H1 (cell line): ENCODE data around the gene SH3RF3. TPM values are rescaled to one million over a fixed set of nuclear protein-coding genes. Genes with fewer than 3 reads are reported as not detected.

Source experiments
- CTCF ChIA-PET: fragments of 300-600 bp; sonication (Branson Sonifier 250); formaldehyde crosslinking; loops from one replicate; lab custom pipeline; 2021; ENCODE audit not compliant: partially characterized antibody; lab: Charles Lee
- POLR2A ChIA-PET: fragments of 300-600 bp; sonication (Branson Sonifier 250); formaldehyde crosslinking; loops from one replicate; lab custom pipeline; 2021; ENCODE audit warnings: inconsistent platforms; ENCODE audit not compliant: partially characterized antibody; lab: Charles Lee
- DNase-seq, 2 experiments: peaks; one replicate each; pipeline versions ENCODE4 v3.0.0 to v3.0.0-alpha.2; 2010 to 2022; ENCODE audit warnings: low spot score in 2 of 2, low read depth in 1 of 2, mixed read lengths in 1 of 2
- FAIRE-seq: peaks from 2 replicates; lab custom pipeline; 2011; peaks lifted over from hg19 to GRCh38; lab: Jason Lieb, UNC
- H2AFZ ChIP-seq: 2 replicates; pipeline ENCODE4 v1.8.1; 2012; ENCODE audit warnings: low read length, inconsistent platforms
- H2AK5ac ChIP-seq: 2 replicates; pipeline ENCODE4 v1.6.1; 2013; ENCODE audit warnings: low read depth, low read length
- H2BK120ac ChIP-seq: replicated peaks from 2 replicates; pipeline ENCODE3; 2013; ENCODE audit warnings: low read depth, low read length, inconsistent platforms
- H2BK12ac ChIP-seq: 2 replicates; pipeline ENCODE4 v1.6.1; 2013; ENCODE audit warnings: low read depth, low read length
- H2BK15ac ChIP-seq: 2 replicates; pipeline ENCODE4 v1.6.1; 2013; ENCODE audit warnings: low read length
- H2BK20ac ChIP-seq: 2 replicates; pipeline ENCODE4 v1.6.1; 2013; ENCODE audit warnings: low read length
- H2BK5ac ChIP-seq: 2 replicates; pipeline ENCODE4 v1.6.1; 2013; ENCODE audit warnings: low read depth, low read length
- H3K14ac ChIP-seq: 2 replicates; pipeline ENCODE4 v1.6.1; 2013; ENCODE audit warnings: inconsistent platforms; ENCODE audit not compliant: insufficient read length
- H3K18ac ChIP-seq: 2 replicates; pipeline ENCODE4 v1.6.1; 2013; ENCODE audit warnings: low read length; ENCODE audit errors: extremely low read depth
- H3K23ac ChIP-seq: 2 replicates; pipeline ENCODE4 v1.6.1; 2013; ENCODE audit warnings: inconsistent platforms; ENCODE audit not compliant: insufficient read length
- H3K23me2 ChIP-seq: 2 replicates; pipeline ENCODE4 v1.6.1; 2013; ENCODE audit warnings: low read depth, low read length
- H3K27ac ChIP-seq: 2 replicates; pipeline ENCODE4 v1.6.1; 2011; ENCODE audit warnings: low read depth, low read length, inconsistent platforms
- H3K27me3 ChIP-seq, 4 experiments: replicated peaks in 1 of 4; 1 replicate in 1 of 4; 2 replicates in 3 of 4; pipeline versions ENCODE4 v1.6.1 to v1.8.1; 2011 to 2013; ENCODE audit warnings: low read length in 3 of 4, mild to moderate bottlenecking in 3 of 4, inconsistent platforms in 2 of 4, mixed read lengths in 2 of 4, moderate library complexity in 1 of 4; ENCODE audit not compliant: control insufficient read depth in 3 of 4, insufficient read depth in 3 of 4; ENCODE audit errors: extremely low read depth in 1 of 4
- H3K36me3 ChIP-seq, 4 experiments: 2 replicates each; pipeline versions ENCODE4 v1.6.1 to v1.8.1; 2011 to 2013; ENCODE audit warnings: mild to moderate bottlenecking in 4 of 4, low read length in 3 of 4, moderate library complexity in 2 of 4, control low read depth in 1 of 4, inconsistent platforms in 1 of 4; ENCODE audit not compliant: insufficient read depth in 4 of 4, control insufficient read depth in 2 of 4
- H3K4ac ChIP-seq: replicated peaks from 2 replicates; pipeline ENCODE3; 2013; ENCODE audit warnings: low read length, low read depth, mixed read lengths, inconsistent platforms; ENCODE audit not compliant: insufficient read length
- H3K4me1 ChIP-seq, 4 experiments: replicated peaks in 1 of 4; 1 replicate in 1 of 4; 2 replicates in 3 of 4; pipeline versions ENCODE4 v1.6.1 to v1.8.1; 2011 to 2013; ENCODE audit warnings: low read length in 3 of 4, inconsistent platforms in 2 of 4, mixed read lengths in 1 of 4; ENCODE audit not compliant: insufficient read depth in 4 of 4, control insufficient read depth in 3 of 4
- H3K4me2 ChIP-seq, 2 experiments: 2 replicates each; pipeline versions ENCODE4 v1.6.1 to v1.8.1; 2011 to 2013; ENCODE audit warnings: low read depth in 2 of 2, low read length in 2 of 2, control low read depth in 1 of 2, inconsistent platforms in 1 of 2, mild to moderate bottlenecking in 1 of 2; ENCODE audit not compliant: insufficient read depth in 1 of 2
- H3K4me3 ChIP-seq, 4 experiments: fragments of 200-600, 300-600 bp in 1 of 4; sonication (generic), shearing (Covaris generic), sonication (Bioruptor Twin) in 1 of 4; 2 replicates each; pipeline versions ENCODE4 v1.5.1 to v1.8.1; 2011 to 2016; ENCODE audit warnings: low read length in 4 of 4, low read depth in 3 of 4, control low read depth in 2 of 4, inconsistent platforms in 2 of 4, mild to moderate bottlenecking in 2 of 4, mixed read lengths in 1 of 4, moderate library complexity in 1 of 4; ENCODE audit not compliant: insufficient read depth in 2 of 4; ENCODE audit errors: extremely low read depth in 1 of 4
- H3K56ac ChIP-seq: replicated peaks from 2 replicates; pipeline ENCODE3; 2013; ENCODE audit warnings: low read depth, mild to moderate bottlenecking, mixed read lengths, low read length, inconsistent platforms; ENCODE audit not compliant: insufficient read length
- H3K79me1 ChIP-seq: 2 replicates; pipeline ENCODE4 v1.6.1; 2013; ENCODE audit warnings: low read depth, low read length, control low read depth
- H3K79me2 ChIP-seq, 2 experiments: 2 replicates each; pipeline versions ENCODE4 v1.6.1 to v1.8.1; 2012 to 2013; ENCODE audit warnings: low read length in 2 of 2, mild to moderate bottlenecking in 2 of 2, inconsistent platforms in 1 of 2; ENCODE audit not compliant: insufficient read depth in 2 of 2, control insufficient read depth in 1 of 2
- H3K9ac ChIP-seq, 4 experiments: replicated peaks in 1 of 4; 1 replicate in 1 of 4; 2 replicates in 3 of 4; pipeline versions ENCODE4 v1.6.1 to v1.8.1; 2011 to 2013; ENCODE audit warnings: low read depth in 3 of 4, low read length in 3 of 4, control low read depth in 2 of 4, mild to moderate bottlenecking in 2 of 4, moderate library complexity in 2 of 4, inconsistent platforms in 1 of 4; ENCODE audit errors: extremely low read depth in 1 of 4
- H3K9me3 ChIP-seq, 2 experiments: 2 replicates each; pipeline versions ENCODE4 v1.6.1 to v1.8.1; 2012 to 2013; ENCODE audit warnings: mild to moderate bottlenecking in 2 of 2, moderate library complexity in 2 of 2, control low read depth in 1 of 2, inconsistent platforms in 1 of 2, low read depth in 1 of 2, low read length in 1 of 2, mixed read lengths in 1 of 2; ENCODE audit not compliant: insufficient read depth in 2 of 2
- H4K20me1 ChIP-seq, 2 experiments: replicated peaks in 1 of 2; 2 replicates each; pipeline versions ENCODE3 to v1.8.1; 2011 to 2013; ENCODE audit warnings: inconsistent platforms in 2 of 2, low read length in 2 of 2, mild to moderate bottlenecking in 1 of 2; ENCODE audit not compliant: insufficient read depth in 2 of 2, control insufficient read depth in 1 of 2
- H4K5ac ChIP-seq: 2 replicates; pipeline ENCODE4 v1.6.1; 2013; ENCODE audit warnings: low read length, low read depth, mixed read lengths, inconsistent platforms; ENCODE audit not compliant: insufficient read length
- H4K8ac ChIP-seq: 2 replicates; pipeline ENCODE4 v1.8.0; 2013; ENCODE audit warnings: mild to moderate bottlenecking, moderate library complexity, low read length, inconsistent platforms; ENCODE audit not compliant: insufficient read depth; ENCODE audit errors: extremely low read depth
- H4K91ac ChIP-seq: replicated peaks from 2 replicates; pipeline ENCODE3; 2013; ENCODE audit warnings: low read length, mixed read lengths, inconsistent platforms; ENCODE audit not compliant: insufficient read length
- ASH2L ChIP-seq: fragments of 200-600, 300-600 bp; sonication (generic); IDR thresholded peaks from one replicate; pipeline ENCODE4 v1.7.1; 2017; ENCODE audit warnings: low read length
- BRCA1 ChIP-seq: IDR thresholded peaks from 2 replicates; pipeline ENCODE4 v1.6.1; 2012; ENCODE audit warnings: low read depth, low read length, improper control_type of control experiment
- CHD1 ChIP-seq: IDR thresholded peaks from 2 replicates; pipeline ENCODE4 v1.6.1; 2012; ENCODE audit warnings: low read depth, low read length, improper control_type of control experiment
- CHD2 ChIP-seq: IDR thresholded peaks from 2 replicates; pipeline ENCODE4 v1.6.1; 2012; ENCODE audit warnings: low read length, improper control_type of control experiment
- CTBP2 ChIP-seq: IDR thresholded peaks from 2 replicates; pipeline ENCODE4 v1.7.0; 2011; ENCODE audit warnings: borderline replicate concordance, mild to moderate bottlenecking, moderate library complexity, mixed read lengths, low read length; ENCODE audit not compliant: insufficient read depth, insufficient read length
- KDM1A ChIP-seq: fragments of 200-600, 300-600 bp; sonication (generic); IDR thresholded peaks from 2 replicates; pipeline ENCODE4 v1.7.1; 2016; ENCODE audit warnings: mild to moderate bottlenecking, low read length, borderline replicate concordance
- KDM4A ChIP-seq: IDR thresholded peaks from one replicate; pipeline ENCODE4 v1.7.1; 2012; ENCODE audit warnings: low read depth, mild to moderate bottlenecking, moderate library complexity, low read length, inconsistent platforms; ENCODE audit not compliant: severe bottlenecking
- NANOG ChIP-seq: IDR thresholded peaks from 2 replicates; pipeline ENCODE4 v1.6.1; 2011; ENCODE audit warnings: low read length, low read depth, mild to moderate bottlenecking, inconsistent platforms; ENCODE audit not compliant: insufficient read depth, poor library complexity, severe bottlenecking
- RXRA ChIP-seq: IDR thresholded peaks from 2 replicates; pipeline ENCODE4 v1.6.1; 2011; ENCODE audit warnings: low read depth, mild to moderate bottlenecking, low read length, moderate library complexity; ENCODE audit not compliant: insufficient read depth
- SAP30 ChIP-seq: fragments of 300-600 bp; sonication (generic); IDR thresholded peaks from 2 replicates; pipeline ENCODE4 v1.7.1; 2012; ENCODE audit warnings: low read length, moderate library complexity, mild to moderate bottlenecking, inconsistent platforms; ENCODE audit not compliant: insufficient read depth, insufficient replicate concordance
- SP1 ChIP-seq: IDR thresholded peaks from 2 replicates; pipeline ENCODE4 v1.6.1; 2011; ENCODE audit warnings: low read depth, low read length
- ZNF274 ChIP-seq: IDR thresholded peaks from 2 replicates; pipeline ENCODE4 v1.7.0; 2012; ENCODE audit warnings: low read length, borderline replicate concordance; ENCODE audit errors: extremely low read depth
- WGBS, 2 experiments: shearing (Covaris generic) in 1 of 2; methylation state at CpG; one replicate each; pipeline versions ENCODE4 v1.1.6 to v1.1.7; 2013 to 2015; ENCODE audit warnings: low lambda C conversion rate in 2 of 2, mixed read lengths in 2 of 2, inconsistent platforms in 1 of 2, low coverage in 1 of 2, missing lambda C conversion rate in 1 of 2; ENCODE audit not compliant: insufficient replicate concordance in 2 of 2, insufficient coverage in 1 of 2, insufficient read length in 1 of 2; ENCODE audit errors: extremely low coverage in 1 of 2, missing lambda C conversion rate in 1 of 2; 5-methylcytosine and 5-hydroxymethylcytosine counted together
- polyA plus RNA-seq, 7 experiments: library from polyadenylated mRNA; depleted of rRNA in 3 of 7; stranded (reverse) in 5 of 7; unstranded in 2 of 7; fragments of >200 nt in 5 of 7; fragments of 200-250 nt in 2 of 7; gene quantifications; 1 replicate in 5 of 7; 2 replicates in 1 of 7; 4 replicates in 1 of 7; pipeline versions ENCODE4 v1.2.1 to v1.2.3, GENCODE V29; 2011 to 2013; ENCODE audit warnings: missing spikeins in 2 of 7, mixed read lengths in 2 of 7
- total RNA-seq: library from RNA; stranded (reverse); fragmentation: NEBNext Ultra II Directional; extraction: Animal tissue kit (Norgen Biotek cat#: 25700); gene quantifications from 2 replicates; pipeline ENCODE4 v1.2.1, GENCODE V29; 2021
- TF ChIP-seq, protein P1 (sequence below): IDR thresholded peaks from 2 replicates; pipeline ENCODE4 v1.6.1; 2011; ENCODE audit warnings: low read length, improper control_type of control experiment

Gene SH3RF3
- total and polyA plus RNA-seq, 2 of the 8 experiments (the other 6 are each of a cell fraction or from before 2014, with no cell fraction given) = 0.11 to 0.65 TPM

DNA sequence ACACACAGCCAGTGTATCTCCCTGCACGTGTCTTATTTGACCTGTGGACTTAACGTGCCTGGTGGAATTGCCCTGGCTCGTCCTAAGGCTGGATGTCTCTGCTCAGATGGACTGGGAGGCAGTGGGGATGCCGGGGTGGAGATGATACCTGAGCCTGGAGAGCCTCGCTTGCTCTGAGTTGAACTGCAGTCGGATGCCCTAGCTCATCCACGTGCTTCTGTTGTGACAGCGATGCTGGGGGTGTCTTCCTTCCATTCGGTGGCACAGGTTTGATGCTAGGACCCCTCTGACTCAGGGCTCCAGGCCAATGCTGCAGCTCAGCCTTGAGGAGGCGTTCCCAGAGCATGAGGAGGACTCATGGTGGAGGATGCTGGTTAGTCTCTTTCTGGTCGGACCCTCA lies 117.6 kb downstream of the SH3RF3 start:
- H3K27me3 ChIP-seq = no peaks in the 10 kb centered on the region; a peak in 1 of 7 replicates
- H2AK5ac ChIP-seq = no peak overlapping the region
- no peak overlapping the region for H4K5ac ChIP-seq
- H3K79me2 ChIP-seq = no peaks in the 10 kb centered on the region
- peaks cover 0 to 2% (median 0%) of the 10 kb centered on the region in 4 experiments; a peak in 1 of 7 replicates for H3K4me1 ChIP-seq
- H3K79me1 ChIP-seq = no peaks in the 10 kb centered on the region
- no peak overlapping the region for H2BK120ac ChIP-seq
- H4K91ac ChIP-seq = no peak overlapping the region
- H3K23me2 ChIP-seq = no peaks in the 10 kb centered on the region
- H2AFZ ChIP-seq = no peak overlapping the region
- POLR2A ChIA-PET = no interaction called here
- CTCF ChIA-PET = interaction anchor here (0.9 to 1.3 kb wide), 2 partner anchors 17 to 23 kb away, joined by 4 read pairs; no protein-coding TSS in a partner anchor
- no peak overlapping the region for H3K27ac ChIP-seq
- H2BK12ac ChIP-seq = no peak overlapping the region
- FAIRE-seq (no peak), DNase-seq (no peak)
- no peak overlapping the region for H2BK15ac ChIP-seq
- H3K9ac ChIP-seq = no peak overlapping the region
- no peak overlapping the region for H3K14ac ChIP-seq
- H3K4ac ChIP-seq = no peak overlapping the region
- no peaks in the 10 kb centered on the region for H3K36me3 ChIP-seq
- H3K9me3 ChIP-seq = no peaks in the 10 kb centered on the region
- H3K56ac ChIP-seq = no peak overlapping the region
- H4K8ac ChIP-seq = no peak overlapping the region
- no peak overlapping the region for H3K4me3 ChIP-seq
- 92% methylated on average over 11 of the region's 11 CpGs; no CpG with 5 or more reads in 1 of the 2 experiments for WGBS, 2 experiments
- H4K20me1 ChIP-seq = no peaks in the 10 kb centered on the region
- no peak overlapping the region for H3K23ac ChIP-seq
- H2BK5ac ChIP-seq = no peak overlapping the region
- H3K4me2 ChIP-seq = no peak overlapping the region
- H3K18ac ChIP-seq = no peak overlapping the region
- no peak overlapping the region for H2BK20ac ChIP-seq
- TF ChIP-seq CHD1 (no peak), SP1 (no peak), CHD2 (no peak), BRCA1 (no peak), ASH2L (no peak), KDM1A (no peak), NANOG (no peak), KDM4A (no peak), SAP30 (no peak), RXRA (no peak), ZNF274 (no peak), CTBP2 (no peak)
- TF ChIP-seq, protein P1, sequence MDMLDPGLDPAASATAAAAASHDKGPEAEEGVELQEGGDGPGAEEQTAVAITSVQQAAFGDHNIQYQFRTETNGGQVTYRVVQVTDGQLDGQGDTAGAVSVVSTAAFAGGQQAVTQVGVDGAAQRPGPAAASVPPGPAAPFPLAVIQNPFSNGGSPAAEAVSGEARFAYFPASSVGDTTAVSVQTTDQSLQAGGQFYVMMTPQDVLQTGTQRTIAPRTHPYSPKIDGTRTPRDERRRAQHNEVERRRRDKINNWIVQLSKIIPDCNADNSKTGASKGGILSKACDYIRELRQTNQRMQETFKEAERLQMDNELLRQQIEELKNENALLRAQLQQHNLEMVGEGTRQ = no peak
